ENCODE results near the gene IFNG. TPM values are rescaled to one million over a fixed set of nuclear protein-coding genes. Genes with fewer than 3 reads are reported as not detected.

Gene IFNG
- total RNA-seq, 1 experiment from 2014 or later, result 0.44 TPM

DNA sequence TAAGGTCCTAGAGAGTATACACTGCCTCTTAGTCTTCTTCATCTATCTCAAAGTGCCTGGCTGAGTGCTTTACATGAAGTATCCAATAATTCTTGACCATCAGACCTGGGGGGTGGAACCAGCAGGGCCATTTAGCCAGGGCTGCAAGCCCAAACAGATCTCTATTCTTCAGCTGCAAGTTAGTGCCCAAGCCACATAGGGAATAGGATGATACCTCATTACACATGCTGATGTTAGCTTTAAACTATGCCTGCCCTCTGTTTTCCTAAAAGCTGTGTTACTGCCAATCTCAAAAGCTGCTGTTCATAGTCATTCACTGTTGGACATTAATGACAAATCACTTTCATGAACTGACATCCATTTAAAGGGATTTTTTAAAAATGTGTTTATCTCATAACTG lies 16.7 kb upstream of the IFNG start:
- ChIA-PET POLR2A (no interaction called here), CTCF (interaction anchor here (1.0 kb wide), 1 partner anchor 18 kb away, joined by 3 read pairs; no protein-coding TSS in a partner anchor), RAD21 (ENCODE audit: low non-redundant PET in 1 of 2, low total read pairs in 2 of 2, uncharacterized antibody in 2 of 2, unreplicated experiment in 2 of 2) (no interaction called here)
- no TSS peak for BruUV-seq (replicated peaks)
- Histone ChIP-seq H3K36me3 (ENCODE audit: control insufficient read depth in 1 of 2, insufficient read depth in 2 of 2, low read length in 2 of 2) (no peaks in the 10 kb centered on the region), H3K27me3 (ENCODE audit: insufficient read depth, low read length) (no peaks in the 10 kb centered on the region), H3K9me2 (ENCODE audit: insufficient read depth) (no peaks in the 10 kb centered on the region), H3K9ac (ENCODE audit: low read length) (no peak overlapping the region), H3K4me1 (ENCODE audit: control insufficient read depth in 1 of 2, insufficient read depth in 2 of 2, low read length in 2 of 2) (no peaks in the 10 kb centered on the region; a peak in 1 of 4 replicates), H3K4me2 (ENCODE audit: low read length) (no peak overlapping the region), H3K79me2 (ENCODE audit: insufficient read depth, low read length) (no peaks in the 10 kb centered on the region), H2AFZ (ENCODE audit: low read depth, low read length, poor library complexity, severe bottlenecking) (no peak overlapping the region), H3K9me3 (ENCODE audit: control insufficient read depth in 1 of 2, insufficient read depth in 1 of 2, low read depth in 1 of 2, low read length in 2 of 2) (no peaks in the 10 kb centered on the region), H3K27ac (ENCODE audit: low read depth, low read length) (no peak overlapping the region), H3K4me3 (replicated peaks in 1 of 2; ENCODE audit: low read depth in 1 of 2, low read length in 2 of 2) (no peak overlapping the region), H4K20me1 (ENCODE audit: insufficient read depth) (no peaks in the 10 kb centered on the region)
- no peak for TF ChIP-seq JUND (IDR thresholded peaks at IDR 0.05)
- TF ChIP-seq CBX3 (IDR thresholded peaks at IDR 0.05; ENCODE audit: low read depth), result no peak
- TF ChIP-seq TCF7L2 (IDR thresholded peaks at IDR 0.05; ENCODE audit: borderline replicate concordance, extremely low read depth, insufficient read depth, insufficient read length), result no peak
- TF ChIP-seq SRF (IDR thresholded peaks at IDR 0.05; ENCODE audit: low read depth), result no peak
- no peak for TF ChIP-seq EZH2phosphoT487 (IDR thresholded peaks at IDR 0.05; ENCODE audit: borderline replicate concordance)
- TF ChIP-seq ZNF274 (IDR thresholded peaks at IDR 0.05; ENCODE audit: low read depth, low read length), result no peak
- TF ChIP-seq POLR2AphosphoS5 (IDR thresholded peaks at IDR 0.05; ENCODE audit: low read depth, low read length), result no peak
- no peak for TF ChIP-seq RAD21 (IDR thresholded peaks at IDR 0.05; ENCODE audit: low read depth)
- TF ChIP-seq, protein P1, sequence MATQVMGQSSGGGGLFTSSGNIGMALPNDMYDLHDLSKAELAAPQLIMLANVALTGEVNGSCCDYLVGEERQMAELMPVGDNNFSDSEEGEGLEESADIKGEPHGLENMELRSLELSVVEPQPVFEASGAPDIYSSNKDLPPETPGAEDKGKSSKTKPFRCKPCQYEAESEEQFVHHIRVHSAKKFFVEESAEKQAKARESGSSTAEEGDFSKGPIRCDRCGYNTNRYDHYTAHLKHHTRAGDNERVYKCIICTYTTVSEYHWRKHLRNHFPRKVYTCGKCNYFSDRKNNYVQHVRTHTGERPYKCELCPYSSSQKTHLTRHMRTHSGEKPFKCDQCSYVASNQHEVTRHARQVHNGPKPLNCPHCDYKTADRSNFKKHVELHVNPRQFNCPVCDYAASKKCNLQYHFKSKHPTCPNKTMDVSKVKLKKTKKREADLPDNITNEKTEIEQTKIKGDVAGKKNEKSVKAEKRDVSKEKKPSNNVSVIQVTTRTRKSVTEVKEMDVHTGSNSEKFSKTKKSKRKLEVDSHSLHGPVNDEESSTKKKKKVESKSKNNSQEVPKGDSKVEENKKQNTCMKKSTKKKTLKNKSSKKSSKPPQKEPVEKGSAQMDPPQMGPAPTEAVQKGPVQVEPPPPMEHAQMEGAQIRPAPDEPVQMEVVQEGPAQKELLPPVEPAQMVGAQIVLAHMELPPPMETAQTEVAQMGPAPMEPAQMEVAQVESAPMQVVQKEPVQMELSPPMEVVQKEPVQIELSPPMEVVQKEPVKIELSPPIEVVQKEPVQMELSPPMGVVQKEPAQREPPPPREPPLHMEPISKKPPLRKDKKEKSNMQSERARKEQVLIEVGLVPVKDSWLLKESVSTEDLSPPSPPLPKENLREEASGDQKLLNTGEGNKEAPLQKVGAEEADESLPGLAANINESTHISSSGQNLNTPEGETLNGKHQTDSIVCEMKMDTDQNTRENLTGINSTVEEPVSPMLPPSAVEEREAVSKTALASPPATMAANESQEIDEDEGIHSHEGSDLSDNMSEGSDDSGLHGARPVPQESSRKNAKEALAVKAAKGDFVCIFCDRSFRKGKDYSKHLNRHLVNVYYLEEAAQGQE (IDR thresholded peaks at IDR 0.05; ENCODE audit: low read depth), result no peak
- TF ChIP-seq POLR2A (IDR thresholded peaks at IDR 0.05; ENCODE audit: borderline replicate concordance, extremely low read depth, insufficient read depth, insufficient read length), result no peak
- TF ChIP-seq, protein P2, sequence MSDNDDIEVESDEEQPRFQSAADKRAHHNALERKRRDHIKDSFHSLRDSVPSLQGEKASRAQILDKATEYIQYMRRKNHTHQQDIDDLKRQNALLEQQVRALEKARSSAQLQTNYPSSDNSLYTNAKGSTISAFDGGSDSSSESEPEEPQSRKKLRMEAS (IDR thresholded peaks at IDR 0.05), result no peak
- TF ChIP-seq CEBPB (IDR thresholded peaks at IDR 0.05; ENCODE audit: low read depth), result no peak
- TF ChIP-seq, protein P3, sequence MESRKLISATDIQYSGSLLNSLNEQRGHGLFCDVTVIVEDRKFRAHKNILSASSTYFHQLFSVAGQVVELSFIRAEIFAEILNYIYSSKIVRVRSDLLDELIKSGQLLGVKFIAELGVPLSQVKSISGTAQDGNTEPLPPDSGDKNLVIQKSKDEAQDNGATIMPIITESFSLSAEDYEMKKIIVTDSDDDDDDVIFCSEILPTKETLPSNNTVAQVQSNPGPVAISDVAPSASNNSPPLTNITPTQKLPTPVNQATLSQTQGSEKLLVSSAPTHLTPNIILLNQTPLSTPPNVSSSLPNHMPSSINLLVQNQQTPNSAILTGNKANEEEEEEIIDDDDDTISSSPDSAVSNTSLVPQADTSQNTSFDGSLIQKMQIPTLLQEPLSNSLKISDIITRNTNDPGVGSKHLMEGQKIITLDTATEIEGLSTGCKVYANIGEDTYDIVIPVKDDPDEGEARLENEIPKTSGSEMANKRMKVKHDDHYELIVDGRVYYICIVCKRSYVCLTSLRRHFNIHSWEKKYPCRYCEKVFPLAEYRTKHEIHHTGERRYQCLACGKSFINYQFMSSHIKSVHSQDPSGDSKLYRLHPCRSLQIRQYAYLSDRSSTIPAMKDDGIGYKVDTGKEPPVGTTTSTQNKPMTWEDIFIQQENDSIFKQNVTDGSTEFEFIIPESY (IDR thresholded peaks at IDR 0.05; ENCODE audit: extremely low read depth, insufficient replicate concordance, low read length), result no peak
- TF ChIP-seq, protein P4, sequence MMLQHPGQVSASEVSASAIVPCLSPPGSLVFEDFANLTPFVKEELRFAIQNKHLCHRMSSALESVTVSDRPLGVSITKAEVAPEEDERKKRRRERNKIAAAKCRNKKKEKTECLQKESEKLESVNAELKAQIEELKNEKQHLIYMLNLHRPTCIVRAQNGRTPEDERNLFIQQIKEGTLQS (IDR thresholded peaks at IDR 0.05), result no peak
- TF ChIP-seq EGR1 (IDR thresholded peaks at IDR 0.05; ENCODE audit: low read depth), result no peak
- TF ChIP-seq YY1 (IDR thresholded peaks at IDR 0.05; ENCODE audit: extremely low read depth, insufficient replicate concordance, low read depth, low read length), result no peak
- no peak for ATAC-seq
- DNase-seq (ENCODE audit: low read depth, low spot score), result no peak
- intact Hi-C loops (cut with micrococcal nuclease), result no loop called here
